ENCODE data around the gene CLPSL1.

DNA sequence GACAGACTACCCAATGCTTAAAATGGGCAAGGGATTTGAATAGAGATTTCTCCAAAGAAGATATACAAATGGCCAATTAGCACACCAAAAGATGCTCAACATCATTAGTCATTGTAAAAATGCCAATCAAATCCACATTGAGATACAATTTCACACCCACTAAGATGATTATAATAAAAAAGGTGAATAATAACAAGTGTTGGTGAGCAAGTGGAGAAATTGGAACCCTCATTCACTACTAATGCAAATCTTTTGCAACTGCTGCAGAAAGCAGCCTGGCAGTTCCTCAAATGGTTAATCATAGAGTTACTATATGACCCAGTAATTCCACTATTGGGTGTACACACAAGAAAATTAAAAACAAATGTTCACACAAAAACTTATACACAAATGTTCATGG lies 36.7 kb downstream of the CLPSL1 start:
- TF ChIP-seq, protein P1, sequence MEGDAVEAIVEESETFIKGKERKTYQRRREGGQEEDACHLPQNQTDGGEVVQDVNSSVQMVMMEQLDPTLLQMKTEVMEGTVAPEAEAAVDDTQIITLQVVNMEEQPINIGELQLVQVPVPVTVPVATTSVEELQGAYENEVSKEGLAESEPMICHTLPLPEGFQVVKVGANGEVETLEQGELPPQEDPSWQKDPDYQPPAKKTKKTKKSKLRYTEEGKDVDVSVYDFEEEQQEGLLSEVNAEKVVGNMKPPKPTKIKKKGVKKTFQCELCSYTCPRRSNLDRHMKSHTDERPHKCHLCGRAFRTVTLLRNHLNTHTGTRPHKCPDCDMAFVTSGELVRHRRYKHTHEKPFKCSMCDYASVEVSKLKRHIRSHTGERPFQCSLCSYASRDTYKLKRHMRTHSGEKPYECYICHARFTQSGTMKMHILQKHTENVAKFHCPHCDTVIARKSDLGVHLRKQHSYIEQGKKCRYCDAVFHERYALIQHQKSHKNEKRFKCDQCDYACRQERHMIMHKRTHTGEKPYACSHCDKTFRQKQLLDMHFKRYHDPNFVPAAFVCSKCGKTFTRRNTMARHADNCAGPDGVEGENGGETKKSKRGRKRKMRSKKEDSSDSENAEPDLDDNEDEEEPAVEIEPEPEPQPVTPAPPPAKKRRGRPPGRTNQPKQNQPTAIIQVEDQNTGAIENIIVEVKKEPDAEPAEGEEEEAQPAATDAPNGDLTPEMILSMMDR (IDR thresholded peaks at IDR 0.05; ENCODE audit: control extremely low read depth in 1 of 3, insufficient read depth in 1 of 3, low read depth in 1 of 3, low read length in 3 of 3) = no peak
- no peak for TF ChIP-seq SP1 (IDR thresholded peaks at IDR 0.05; ENCODE audit: low read depth, low read length)
- no peak for TF ChIP-seq CEBPB (IDR thresholded peaks at IDR 0.05; ENCODE audit: low read depth, low read length)
- TF ChIP-seq TAF1 (IDR thresholded peaks at IDR 0.05; ENCODE audit: low read depth, low read length) = no peak
- TF ChIP-seq EP300 (IDR thresholded peaks at IDR 0.05; ENCODE audit: borderline replicate concordance in 1 of 2, low read depth in 2 of 2, low read length in 2 of 2) = no peak
- TF ChIP-seq CHD1 (IDR thresholded peaks at IDR 0.05; ENCODE audit: low read depth, low read length) = no peak
- no peak for TF ChIP-seq PHF8 (conservative IDR thresholded peaks at IDR 0.05; ENCODE audit: low read depth, low read length)
- TF ChIP-seq GABPA (IDR thresholded peaks at IDR 0.05; ENCODE audit: borderline replicate concordance, insufficient read depth, low read length) = no peak
- TF ChIP-seq JUN (IDR thresholded peaks at IDR 0.05; ENCODE audit: low read depth, low read length) = no peak
